T-helper 2 cell treated with Interferon-gamma antibody and Interleukin-4, amounts not matched to agents 100 ng/mL and 5 ng/mL, for 36 hours (primary cell): Measurements from ENCODE around the gene LAYN. TPM values are rescaled to one million over a fixed set of nuclear protein-coding genes. Genes with fewer than 3 reads are reported as not detected.

ENCODE experiments used
- intact Hi-C: fragments of 100-400 bp; cut with micrococcal nuclease; formaldehyde crosslinking; loops from one replicate; pipeline ENCODE4 v1.15.1; 2023
- total RNA-seq: library from RNA; stranded (reverse); gene quantifications from 2 replicates; pipeline ENCODE4 v1.2.3, GENCODE V29; 2022

LAYN gene
- total RNA-seq, 1 donor from 2014 or later = 1.1 TPM

GRCh38 chr11:111530091-111530490 is 10.4 kb upstream of the LAYN start:
- intact Hi-C loops = loop anchor here (10.0 kb wide), 1 partner anchor 75 kb away; no protein-coding TSS in a partner anchor

GRCh38 chr11:111531136-111531535 is 9.4 kb upstream of the LAYN start:
- intact Hi-C loops = loop anchor here (10.0 kb wide), 1 partner anchor 76 kb away; no protein-coding TSS in a partner anchor

GRCh38 chr11:111531687-111532364 is 8.7 kb upstream of the LAYN start:
- intact Hi-C loops = loop anchor here (10.0 kb wide), 1 partner anchor 77 kb away; no protein-coding TSS in a partner anchor

- intact Hi-C loops = loop anchor here (10.0 kb wide), 1 partner anchor 78 kb away; no protein-coding TSS in a partner anchor
Measured at GRCh38 chr11:111532365-111532709, 8.2 kb upstream of the LAYN start.

- intact Hi-C loops = loop anchor here (10.0 kb wide), 1 partner anchor 80 kb away; no protein-coding TSS in a partner anchor
Measured at GRCh38 chr11:111535281-111535680, 5.2 kb upstream of the LAYN start.

- intact Hi-C loops = loop anchor here (10.0 kb wide), 1 partner anchor 83 kb away; no protein-coding TSS in a partner anchor
Measured at GRCh38 chr11:111537336-111537860, 3.1 kb upstream of the LAYN start.

GRCh38 chr11:111538407-111539114 is 2.0 kb upstream of the LAYN start:
- intact Hi-C loops = loop anchor here (10.0 kb wide), 1 partner anchor 84 kb away; no protein-coding TSS in a partner anchor

- intact Hi-C loops = loop anchor here (10.0 kb wide), 1 partner anchor 85 kb away; no protein-coding TSS in a partner anchor
Measured at GRCh38 chr11:111539426-111540113, 950 bp upstream of the LAYN start.

- intact Hi-C loops = loop anchor here (1.0 kb wide), 1 partner anchor 225 kb away; the partner anchor contains the start of gene PPP2R1B
Measured at GRCh38 chr11:111540937-111541253, 375 bp downstream of the LAYN start.

- intact Hi-C loops = loop anchor here (1.0 kb wide), 1 partner anchor 225 kb away; the partner anchor contains the start of gene PPP2R1B
Measured at GRCh38 chr11:111541254-111542061, 938 bp downstream of the LAYN start.

- intact Hi-C loops = no loop called here
Measured at GRCh38 chr11:111542606-111543275, 2.2 kb downstream of the LAYN start.

GRCh38 chr11:111548525-111548924 is 8.0 kb downstream of the LAYN start:
- intact Hi-C loops = no loop called here

GRCh38 chr11:111549196-111549868 is 8.8 kb downstream of the LAYN start:
- intact Hi-C loops = no loop called here

GRCh38 chr11:111549869-111550203 is 9.3 kb downstream of the LAYN start:
- intact Hi-C loops = no loop called here

- intact Hi-C loops = no loop called here
Measured at GRCh38 chr11:111550258-111550657, 9.7 kb downstream of the LAYN start.

- intact Hi-C loops = no loop called here
Measured at GRCh38 chr11:111554532-111554931, 14.0 kb downstream of the LAYN start.

GRCh38 chr11:111555255-111555654 is 14.7 kb downstream of the LAYN start:
- intact Hi-C loops = no loop called here

GRCh38 chr11:111557425-111558111 is 17.0 kb downstream of the LAYN start:
- intact Hi-C loops = no loop called here
